T-helper 2 cell (primary cell): Measurements from ENCODE around the gene CAMK2D.
"Not testable (repeated sequence)": the region's sequence is repeated elsewhere in the genome, so short reads cannot be mapped to it uniquely, and the experiment has no call there.

Source experiments
- DNase-seq, 5 experiments: peaks; one replicate each; pipeline versions ENCODE4 v3.0.0 to v3.0.0-alpha.2; 2012 to 2022

Gene CAMK2D

GRCh38 chr4:113730467-113731216, 30.9 kb downstream of the CAMK2D start:
- DNase-seq: no peak

GRCh38 chr4:113727802-113728201, 33.7 kb downstream of the CAMK2D start:
- no peak for DNase-seq

- no peak for DNase-seq
These were observed 35.6 kb downstream of the CAMK2D start for GRCh38 chr4:113725963-113726362.

GRCh38 chr4:113718252-113718651, 43.3 kb downstream of the CAMK2D start:
- no peak for DNase-seq

GRCh38 chr4:113711883-113712662, 49.5 kb downstream of the CAMK2D start:
- no peak for DNase-seq

GRCh38 chr4:113708250-113708649, 53.3 kb downstream of the CAMK2D start:
- no peak for DNase-seq

- DNase-seq: no peak
These were observed 54.5 kb downstream of the CAMK2D start for GRCh38 chr4:113707048-113707447.

GRCh38 chr4:113705097-113705496, 56.4 kb downstream of the CAMK2D start:
- not testable (repeated sequence) for DNase-seq

GRCh38 chr4:113702596-113702995, 58.9 kb downstream of the CAMK2D start:
- DNase-seq: not testable (repeated sequence)

GRCh38 chr4:113701169-113701568, 60.4 kb downstream of the CAMK2D start:
- DNase-seq: no peak

GRCh38 chr4:113700602-113701150, 60.9 kb downstream of the CAMK2D start:
- DNase-seq: no peak

GRCh38 chr4:113699772-113700171, 61.8 kb downstream of the CAMK2D start:
- DNase-seq: no peak

- no peak for DNase-seq
These were observed 64.1 kb downstream of the CAMK2D start for GRCh38 chr4:113697429-113697828.

- no peak for DNase-seq
These were observed 66.0 kb downstream of the CAMK2D start for GRCh38 chr4:113695328-113696169.

GRCh38 chr4:113694008-113694407, 67.5 kb downstream of the CAMK2D start:
- DNase-seq: no peak

- peak in 1 of 5 experiments; percentile 27 for DNase-seq
These were observed 68.6 kb downstream of the CAMK2D start for GRCh38 chr4:113692809-113693411.

- no peak for DNase-seq
These were observed 69.9 kb downstream of the CAMK2D start for GRCh38 chr4:113691676-113692075.

- no peak for DNase-seq
These were observed 72.1 kb downstream of the CAMK2D start for GRCh38 chr4:113689394-113689793.

- DNase-seq: peak in 1 of 5 experiments; percentile 67
These were observed 74.3 kb downstream of the CAMK2D start for GRCh38 chr4:113687067-113687718.

GRCh38 chr4:113685157-113685556, 76.4 kb downstream of the CAMK2D start:
- DNase-seq: not testable (repeated sequence)

GRCh38 chr4:113684534-113685091, 76.9 kb downstream of the CAMK2D start:
- peak in 1 of 5 experiments; percentile 85 for DNase-seq
